ENCODE results near the gene CFDP1. TPM values are rescaled to one million over a fixed set of nuclear protein-coding genes. Genes with fewer than 3 reads are reported as not detected.

CFDP1 gene
- total and polyA plus RNA-seq, 2 donors (not counting 3 experiments of a cell fraction or from before 2014, with no cell fraction given) = 17.8 to 53.8 TPM

- H2AFZ ChIP-seq (ENCODE audit: low read depth, low read length) = no peak overlapping the region
- no peak overlapping the region for H3K4me2 ChIP-seq (ENCODE audit: insufficient read depth, low read length)
- no peaks in the 10 kb centered on the region for H3K79me2 ChIP-seq (ENCODE audit: control insufficient read depth, insufficient read depth, low read length)
- BruUV-seq (replicated peaks) = no TSS peak
- no peaks in the 10 kb centered on the region for H3K36me3 ChIP-seq (ENCODE audit: control insufficient read depth in 2 of 2, extremely low read depth in 1 of 2, insufficient read depth in 2 of 2, low read length in 2 of 2)
- peak overlapping the region; percentile 33 for H3K27ac ChIP-seq (ENCODE audit: insufficient read depth, low read depth, low read length)
- no peaks in the 10 kb centered on the region for H4K20me1 ChIP-seq (replicated peaks; ENCODE audit: control insufficient read depth, extremely low read depth, insufficient read depth, low read length)
- H3K9me3 ChIP-seq (replicated peaks; ENCODE audit: control insufficient read depth, insufficient read depth, low read length) = no peaks in the 10 kb centered on the region
- intact Hi-C loops (cut with micrococcal nuclease) (no loop called here), dilution Hi-C loops (cut with MboI; ENCODE audit: extremely low pct_ligation_motif_present, low sequenced_read_pairs) (no loop called here)
- peaks cover 22% of the 10 kb centered on the region for H3K4me1 ChIP-seq (ENCODE audit: control insufficient read depth, extremely low read depth, insufficient read depth, low read length)
- POLR2A ChIA-PET = interaction anchor here (0.7 kb wide), 1 partner anchor 19 kb away, joined by 4 read pairs; no protein-coding TSS in a partner anchor
- CTCF ChIA-PET = interaction anchor here (0.7 to 1.6 kb wide), 5 partner anchors 11 to 79 kb away, joined by 3 to 8 read pairs (median 4); no protein-coding TSS in a partner anchor
- H3K9me1 ChIP-seq (replicated peaks; ENCODE audit: control insufficient read depth, extremely low read depth, insufficient read depth, low read length) = no peaks in the 10 kb centered on the region
- DNase-seq (ENCODE audit: low read depth, low spot score) (no peak), FAIRE-seq (no peak)
- no peak overlapping the region for H3K4me3 ChIP-seq (replicated peaks in 1 of 3; ENCODE audit: insufficient read depth in 1 of 3, low read depth in 1 of 3, low read length in 3 of 3)
- no peaks in the 10 kb centered on the region for H3K27me3 ChIP-seq (ENCODE audit: control insufficient read depth in 2 of 2, insufficient read depth in 2 of 2, low read length in 2 of 2)
- peak overlapping the region; percentile 19 for H3K9ac ChIP-seq (replicated peaks; ENCODE audit: extremely low read depth, insufficient read depth, low read length)
- no peak for TF ChIP-seq POLR2A (IDR thresholded peaks at IDR 0.05; ENCODE audit: low read depth, low read length)
- TF ChIP-seq, protein P1, sequence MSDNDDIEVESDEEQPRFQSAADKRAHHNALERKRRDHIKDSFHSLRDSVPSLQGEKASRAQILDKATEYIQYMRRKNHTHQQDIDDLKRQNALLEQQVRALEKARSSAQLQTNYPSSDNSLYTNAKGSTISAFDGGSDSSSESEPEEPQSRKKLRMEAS (IDR thresholded peaks at IDR 0.05; ENCODE audit: insufficient read depth, insufficient read length) = no peak
- no peak for TF ChIP-seq GATA2 (IDR thresholded peaks at IDR 0.05; ENCODE audit: insufficient read depth, insufficient read length, low read depth, low read length)
- TF ChIP-seq MYC (IDR thresholded peaks at IDR 0.05; ENCODE audit: low read depth, low read length) = no peak
- no peak for TF ChIP-seq EZH2 (IDR thresholded peaks at IDR 0.05; ENCODE audit: borderline replicate concordance, low read depth, low read length, severe bottlenecking)
- no peak for TF ChIP-seq POLR2AphosphoS5 (IDR thresholded peaks at IDR 0.05; ENCODE audit: insufficient read depth, low read depth, low read length)
- TF ChIP-seq, protein P2, sequence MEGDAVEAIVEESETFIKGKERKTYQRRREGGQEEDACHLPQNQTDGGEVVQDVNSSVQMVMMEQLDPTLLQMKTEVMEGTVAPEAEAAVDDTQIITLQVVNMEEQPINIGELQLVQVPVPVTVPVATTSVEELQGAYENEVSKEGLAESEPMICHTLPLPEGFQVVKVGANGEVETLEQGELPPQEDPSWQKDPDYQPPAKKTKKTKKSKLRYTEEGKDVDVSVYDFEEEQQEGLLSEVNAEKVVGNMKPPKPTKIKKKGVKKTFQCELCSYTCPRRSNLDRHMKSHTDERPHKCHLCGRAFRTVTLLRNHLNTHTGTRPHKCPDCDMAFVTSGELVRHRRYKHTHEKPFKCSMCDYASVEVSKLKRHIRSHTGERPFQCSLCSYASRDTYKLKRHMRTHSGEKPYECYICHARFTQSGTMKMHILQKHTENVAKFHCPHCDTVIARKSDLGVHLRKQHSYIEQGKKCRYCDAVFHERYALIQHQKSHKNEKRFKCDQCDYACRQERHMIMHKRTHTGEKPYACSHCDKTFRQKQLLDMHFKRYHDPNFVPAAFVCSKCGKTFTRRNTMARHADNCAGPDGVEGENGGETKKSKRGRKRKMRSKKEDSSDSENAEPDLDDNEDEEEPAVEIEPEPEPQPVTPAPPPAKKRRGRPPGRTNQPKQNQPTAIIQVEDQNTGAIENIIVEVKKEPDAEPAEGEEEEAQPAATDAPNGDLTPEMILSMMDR (IDR thresholded peaks at IDR 0.05; ENCODE audit: extremely low read depth in 1 of 2, insufficient read depth in 1 of 2, low read depth in 1 of 2, low read length in 2 of 2) = no peak
- no peak for TF ChIP-seq FOS (IDR thresholded peaks at IDR 0.05; ENCODE audit: borderline replicate concordance, insufficient read depth, low read length)
Measured at GRCh38 chr16:75323198-75323597, 110.1 kb downstream of the CFDP1 start.
